ENCODE data around the gene MLC1.

DNA sequence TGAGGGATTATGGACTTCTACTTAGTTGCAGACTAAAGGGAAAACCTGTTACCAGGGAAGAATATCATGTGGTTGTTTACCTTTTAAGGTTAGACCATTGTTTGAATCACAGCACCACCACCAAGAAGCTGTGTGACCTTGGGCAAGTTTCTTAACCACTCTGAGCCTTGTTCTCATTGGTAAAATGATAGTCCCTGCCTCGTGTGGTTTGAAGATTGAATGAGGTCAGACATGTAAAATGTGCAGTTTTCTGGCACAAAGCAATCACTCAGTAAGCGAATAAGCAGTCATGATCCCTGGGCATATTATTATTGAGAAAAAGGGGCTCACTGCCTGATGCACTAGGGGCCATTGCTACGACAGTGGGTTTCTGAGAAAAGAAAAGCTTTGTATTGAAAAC, 32.9 kb upstream of the MLC1 start:
- TF ChIP-seq, protein P1, sequence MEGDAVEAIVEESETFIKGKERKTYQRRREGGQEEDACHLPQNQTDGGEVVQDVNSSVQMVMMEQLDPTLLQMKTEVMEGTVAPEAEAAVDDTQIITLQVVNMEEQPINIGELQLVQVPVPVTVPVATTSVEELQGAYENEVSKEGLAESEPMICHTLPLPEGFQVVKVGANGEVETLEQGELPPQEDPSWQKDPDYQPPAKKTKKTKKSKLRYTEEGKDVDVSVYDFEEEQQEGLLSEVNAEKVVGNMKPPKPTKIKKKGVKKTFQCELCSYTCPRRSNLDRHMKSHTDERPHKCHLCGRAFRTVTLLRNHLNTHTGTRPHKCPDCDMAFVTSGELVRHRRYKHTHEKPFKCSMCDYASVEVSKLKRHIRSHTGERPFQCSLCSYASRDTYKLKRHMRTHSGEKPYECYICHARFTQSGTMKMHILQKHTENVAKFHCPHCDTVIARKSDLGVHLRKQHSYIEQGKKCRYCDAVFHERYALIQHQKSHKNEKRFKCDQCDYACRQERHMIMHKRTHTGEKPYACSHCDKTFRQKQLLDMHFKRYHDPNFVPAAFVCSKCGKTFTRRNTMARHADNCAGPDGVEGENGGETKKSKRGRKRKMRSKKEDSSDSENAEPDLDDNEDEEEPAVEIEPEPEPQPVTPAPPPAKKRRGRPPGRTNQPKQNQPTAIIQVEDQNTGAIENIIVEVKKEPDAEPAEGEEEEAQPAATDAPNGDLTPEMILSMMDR (IDR thresholded peaks at IDR 0.05) = no peak
- no peak for TF ChIP-seq POLR2A (IDR thresholded peaks at IDR 0.05)
- no peak for TF ChIP-seq POLR2AphosphoS5 (IDR thresholded peaks at IDR 0.05; ENCODE audit: insufficient read depth in 1 of 2, low read depth in 1 of 2)
